GM12874 (cell line): Measurements from ENCODE around the gene CPED1.

Source experiments
- CTCF ChIP-seq: IDR thresholded peaks from 2 replicates; pipeline ENCODE4 v1.5.1; 2011; ENCODE audit warnings: low read depth, mild to moderate bottlenecking, control low read depth, low read length, moderate library complexity; ENCODE audit not compliant: insufficient read depth

The CPED1 gene

DNA sequence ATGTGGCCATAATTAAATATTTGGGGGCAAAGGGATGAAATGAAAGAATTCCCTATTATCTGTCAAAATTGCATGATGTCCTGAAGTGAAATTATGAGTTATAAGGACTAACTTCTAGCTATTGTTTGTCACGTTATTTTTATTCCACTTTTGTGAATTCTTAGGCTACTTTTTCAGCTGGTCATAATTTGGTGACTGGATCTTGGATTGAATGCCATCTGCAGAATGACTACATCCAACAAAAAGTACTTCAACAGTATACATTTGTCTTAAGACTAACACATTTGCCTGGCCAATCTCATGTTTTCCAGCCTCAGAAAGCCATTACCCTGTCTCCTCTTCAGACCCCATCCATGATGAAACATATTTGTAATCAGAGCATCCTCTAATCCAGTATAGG is 292.1 kb downstream of the CPED1 start:
- TF ChIP-seq CTCF: no peak

DNA sequence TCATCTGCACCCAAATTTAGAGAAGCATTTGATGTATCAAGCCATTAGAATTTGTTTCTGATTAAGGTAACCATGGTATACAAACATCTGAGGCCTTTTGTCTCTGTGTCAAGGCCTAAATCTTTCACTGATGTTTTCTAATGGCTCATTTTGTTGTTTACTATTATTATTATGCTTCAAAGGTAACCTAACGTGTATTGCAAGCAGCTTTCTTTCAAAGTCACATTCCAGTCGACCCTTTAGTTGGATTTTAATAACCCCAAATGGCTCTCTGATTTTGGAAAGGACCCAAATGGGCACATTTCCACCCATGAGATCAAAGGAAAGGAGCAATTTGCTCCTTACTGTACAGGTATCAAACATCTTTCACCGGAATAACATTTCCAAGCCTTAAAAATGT is 293.6 kb downstream of the CPED1 start:
- TF ChIP-seq CTCF: no peak

DNA sequence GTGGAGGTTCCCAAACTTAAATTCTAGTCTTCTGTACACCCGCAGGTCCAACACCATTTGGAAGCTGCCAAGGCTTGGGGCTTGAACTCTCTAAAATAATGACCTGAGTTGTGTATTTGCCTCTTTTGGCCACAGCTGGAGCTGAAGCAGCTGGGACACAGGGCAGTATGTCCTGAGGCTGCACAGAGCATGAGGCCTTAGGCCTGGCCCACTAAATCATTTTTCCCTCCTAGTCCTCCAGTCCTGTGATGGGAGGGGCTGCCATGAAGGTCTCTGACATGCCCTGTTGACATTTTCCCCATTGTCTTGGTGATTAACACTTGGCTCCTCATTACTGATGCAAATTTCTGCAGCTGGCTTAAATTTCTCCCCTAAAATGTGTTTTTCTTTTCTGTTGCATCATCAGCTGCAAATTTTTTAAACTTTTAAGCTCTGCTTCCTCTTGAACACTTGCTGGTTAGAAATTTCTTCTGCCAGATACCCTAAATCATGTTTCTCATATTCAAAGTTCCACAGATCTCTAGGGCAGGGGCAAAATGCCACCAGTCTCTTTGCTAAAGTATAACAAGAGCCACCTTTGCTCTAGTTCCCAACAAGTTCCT is 296.7 kb downstream of the CPED1 start:
- TF ChIP-seq CTCF: no peak

GRCh38 chr7:121286186-121286585 is 297.7 kb downstream of the CPED1 start:
- TF ChIP-seq CTCF: no peak

DNA sequence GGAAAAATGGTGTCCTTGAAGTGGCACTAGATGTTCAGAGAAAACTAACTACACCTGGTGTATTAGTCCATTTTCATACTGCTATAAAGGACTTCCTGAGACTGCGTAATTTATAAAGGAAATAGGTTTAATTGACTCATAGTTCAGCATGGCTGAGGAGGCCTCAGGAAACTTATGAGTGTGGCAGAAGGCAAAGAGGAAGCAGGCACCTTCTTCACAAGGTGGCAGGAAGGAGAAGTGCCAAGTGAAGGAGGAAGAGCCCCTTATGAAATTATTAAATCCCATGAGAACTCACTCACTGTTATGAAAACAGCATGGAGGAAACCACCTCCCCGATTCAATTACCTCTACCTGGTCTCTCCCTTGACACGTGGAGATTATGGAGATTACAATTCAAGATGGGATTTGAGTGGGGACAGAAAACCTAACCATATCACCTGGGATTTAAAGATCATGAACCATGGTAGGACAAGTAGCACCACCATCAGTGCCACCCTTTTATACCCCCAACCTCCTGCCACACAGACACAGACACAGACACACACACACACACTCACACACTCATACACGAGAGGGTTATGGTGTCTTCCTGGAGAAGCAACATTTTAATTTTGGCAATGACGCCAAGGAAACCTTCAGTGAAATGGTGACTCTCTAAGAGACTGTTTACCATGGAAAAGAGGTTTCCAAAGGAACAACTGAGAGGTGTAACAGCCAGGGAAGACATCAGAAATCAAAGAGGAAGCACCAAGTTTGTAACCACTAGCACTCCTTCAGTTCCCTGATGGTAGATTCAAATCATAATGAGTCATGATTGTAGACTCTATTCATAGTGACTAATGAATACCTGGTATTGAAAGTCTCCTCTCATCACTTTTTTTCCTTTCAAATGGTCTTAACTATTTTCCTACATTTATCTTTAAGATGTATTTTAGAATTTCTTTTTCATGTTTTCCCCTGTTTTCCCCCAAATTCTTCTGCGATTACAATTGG is 298.5 kb downstream of the CPED1 start:
- no peak for TF ChIP-seq CTCF

DNA sequence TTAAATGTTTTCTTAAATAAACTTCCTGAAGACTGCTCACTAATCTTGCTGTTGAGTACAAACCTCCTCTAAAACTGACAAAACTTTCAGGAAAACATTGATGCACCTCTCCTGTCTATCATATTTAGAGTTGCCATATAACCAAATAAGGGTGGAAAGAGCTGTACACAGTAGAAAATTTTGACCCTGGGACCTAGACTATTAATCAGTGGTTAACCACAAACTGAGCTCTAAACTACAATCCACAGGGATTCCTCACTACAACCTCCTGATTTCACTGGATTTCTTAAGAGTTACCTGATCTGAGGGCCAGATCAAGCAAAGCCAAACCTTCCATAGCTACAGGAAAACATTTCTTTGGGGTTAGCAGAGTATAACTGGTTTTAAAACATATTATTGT is 300.4 kb downstream of the CPED1 start:
- TF ChIP-seq CTCF: no peak

DNA sequence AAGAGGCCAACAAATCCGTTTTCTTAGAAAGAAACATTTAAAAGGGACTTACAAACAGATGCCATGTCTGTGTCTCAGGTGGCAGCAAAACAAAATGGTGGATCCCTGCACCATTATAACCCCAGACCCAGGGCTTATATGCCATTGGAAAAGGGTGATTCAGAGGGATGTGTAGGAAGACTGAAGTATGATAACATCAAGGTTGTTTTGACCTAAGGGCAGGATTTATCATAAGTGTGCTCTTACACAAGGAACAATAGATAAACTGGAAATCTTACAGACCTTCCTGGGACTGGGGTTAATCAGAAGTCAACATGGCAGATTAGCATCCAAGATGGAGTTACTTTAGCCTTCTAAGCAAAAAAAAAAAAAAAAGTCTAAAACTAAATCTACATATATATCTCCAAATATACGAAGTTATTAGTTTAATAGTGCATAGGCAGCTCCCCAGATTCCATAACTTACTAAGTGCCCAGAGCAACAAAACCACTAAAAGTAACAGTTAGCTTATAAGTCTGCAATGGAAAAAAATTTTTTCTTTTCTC is 306.0 kb downstream of the CPED1 start:
- TF ChIP-seq CTCF: no peak
